PC-3 (cell line): Measurements from ENCODE around the gene C1orf116. TPM values are rescaled to one million over a fixed set of nuclear protein-coding genes. Genes with fewer than 3 reads are reported as not detected.

Source experiments
- ATAC-seq: fragments of 200-7000 bp; cut with Tn5 transposase; 2 replicates; pipeline ENCODE4 v1.9.1; 2020; ENCODE audit warnings: mild to moderate bottlenecking, moderate library complexity
- BruUV-seq: library from RNA; stranded (reverse); fragments of 400-500 nt; replicated peaks from 2 replicates; lab custom pipeline; 2021; lab: Mats Ljungman, UMichigan
- CTCF ChIA-PET: fragments of 300-600 bp; sonication (Branson Sonifier 250); formaldehyde crosslinking; loops from one replicate; lab custom pipeline; 2022; ENCODE audit warnings: antibody characterized with exemption; lab: Charles Lee
- POLR2A ChIA-PET: fragments of 300-600 bp; sonication (Branson Sonifier 250); formaldehyde crosslinking; loops from one replicate; lab custom pipeline; 2022; ENCODE audit warnings: antibody characterized with exemption; ENCODE audit not compliant: unreplicated experiment; lab: Charles Lee
- DNase-seq: peaks from one replicate; pipeline ENCODE4 v3.0.0-alpha.2; 2015
- H2AFZ ChIP-seq: fragments of 300-600 bp; sonication (generic); 2 replicates; pipeline ENCODE4 v1.6.0; 2016; ENCODE audit warnings: antibody characterized with exemption, low read length
- H3F3A ChIP-seq: fragments of 300-600 bp; sonication (generic); one replicate; pipeline ENCODE4 v1.6.0; 2017; ENCODE audit warnings: antibody characterized with exemption, low read length, control low read depth, mild to moderate bottlenecking; ENCODE audit not compliant: unreplicated experiment
- H3K27ac ChIP-seq: fragments of 300-600 bp; sonication (generic); 2 replicates; pipeline ENCODE4 v1.5.1; 2016; ENCODE audit warnings: mild to moderate bottlenecking, low read length
- H3K27me3 ChIP-seq: fragments of 300-600 bp; sonication (generic); 2 replicates; pipeline ENCODE4 v1.6.1; 2016; ENCODE audit warnings: low read length, mixed read lengths
- H3K36me3 ChIP-seq: fragments of 300-600 bp; sonication (generic); 2 replicates; pipeline ENCODE4 v1.6.1; 2016; ENCODE audit warnings: low read depth, mixed run types, low read length, mixed read lengths
- H3K4me1 ChIP-seq: fragments of 300-600 bp; sonication (generic); 2 replicates; pipeline ENCODE4 v1.5.1; 2016; ENCODE audit warnings: low read length; ENCODE audit not compliant: insufficient read depth
- H3K4me2 ChIP-seq: fragments of 300-600 bp; sonication (generic); 2 replicates; pipeline ENCODE4 v1.6.0; 2016; ENCODE audit warnings: low read length
- H3K4me3 ChIP-seq: fragments of 300-600 bp; sonication (generic); 2 replicates; pipeline ENCODE4 v1.5.1; 2016; ENCODE audit warnings: mild to moderate bottlenecking, low read length, mixed read lengths
- H3K79me2 ChIP-seq: fragments of 300-600 bp; sonication (generic); 2 replicates; pipeline ENCODE4 v1.6.1; 2017; ENCODE audit warnings: low read length, mixed read lengths
- H3K9ac ChIP-seq: fragments of 300-600 bp; sonication (generic); 2 replicates; pipeline ENCODE4 v1.6.0; 2016; ENCODE audit warnings: mild to moderate bottlenecking, low read length
- H3K9me2 ChIP-seq: fragments of 300-600 bp; sonication (generic); replicated peaks from 2 replicates; pipeline ENCODE4 v1.6.1; 2016; ENCODE audit warnings: mixed run types, low read length, mixed read lengths
- H3K9me3 ChIP-seq: fragments of 300-600 bp; sonication (generic); 2 replicates; pipeline ENCODE4 v1.6.1; 2016; ENCODE audit warnings: low read length, mixed read lengths
- H4K20me1 ChIP-seq: fragments of 300-600 bp; sonication (generic); 2 replicates; pipeline ENCODE4 v1.6.1; 2016; ENCODE audit warnings: low read length, mixed read lengths
- EZH2 ChIP-seq: fragments of 300-600 bp; sonication (generic); IDR thresholded peaks from one replicate; pipeline ENCODE4 v1.6.1; 2017; ENCODE audit warnings: antibody characterized with exemption, mild to moderate bottlenecking, low read length; ENCODE audit not compliant: unreplicated experiment
- EZH2phosphoT487 ChIP-seq: fragments of 300-600 bp; sonication (generic); IDR thresholded peaks from 2 replicates; pipeline ENCODE4 v1.6.1; 2018; ENCODE audit warnings: mild to moderate bottlenecking, antibody characterized with exemption, low read length, borderline replicate concordance
- intact Hi-C: fragments of 100-400 bp; cut with micrococcal nuclease; formaldehyde crosslinking; loops from 2 replicates; pipeline ENCODE4 v1.9.0; 2023
- total RNA-seq: library from RNA; depleted of rRNA; stranded (reverse); fragments of >200 nt; gene quantifications from 2 replicates; pipeline ENCODE4 v1.2.3, GENCODE V29; 2014
- TF ChIP-seq, protein P1 (sequence below): fragments of 300-600 bp; sonication (generic); conservative IDR thresholded peaks from 2 replicates; pipeline ENCODE4 v1.5.1; 2017; ENCODE audit warnings: antibody characterized with exemption, low read depth, mild to moderate bottlenecking, low read length

C1orf116 gene
- total RNA-seq, 1 experiment from 2014 or later: 34.9 TPM

DNA sequence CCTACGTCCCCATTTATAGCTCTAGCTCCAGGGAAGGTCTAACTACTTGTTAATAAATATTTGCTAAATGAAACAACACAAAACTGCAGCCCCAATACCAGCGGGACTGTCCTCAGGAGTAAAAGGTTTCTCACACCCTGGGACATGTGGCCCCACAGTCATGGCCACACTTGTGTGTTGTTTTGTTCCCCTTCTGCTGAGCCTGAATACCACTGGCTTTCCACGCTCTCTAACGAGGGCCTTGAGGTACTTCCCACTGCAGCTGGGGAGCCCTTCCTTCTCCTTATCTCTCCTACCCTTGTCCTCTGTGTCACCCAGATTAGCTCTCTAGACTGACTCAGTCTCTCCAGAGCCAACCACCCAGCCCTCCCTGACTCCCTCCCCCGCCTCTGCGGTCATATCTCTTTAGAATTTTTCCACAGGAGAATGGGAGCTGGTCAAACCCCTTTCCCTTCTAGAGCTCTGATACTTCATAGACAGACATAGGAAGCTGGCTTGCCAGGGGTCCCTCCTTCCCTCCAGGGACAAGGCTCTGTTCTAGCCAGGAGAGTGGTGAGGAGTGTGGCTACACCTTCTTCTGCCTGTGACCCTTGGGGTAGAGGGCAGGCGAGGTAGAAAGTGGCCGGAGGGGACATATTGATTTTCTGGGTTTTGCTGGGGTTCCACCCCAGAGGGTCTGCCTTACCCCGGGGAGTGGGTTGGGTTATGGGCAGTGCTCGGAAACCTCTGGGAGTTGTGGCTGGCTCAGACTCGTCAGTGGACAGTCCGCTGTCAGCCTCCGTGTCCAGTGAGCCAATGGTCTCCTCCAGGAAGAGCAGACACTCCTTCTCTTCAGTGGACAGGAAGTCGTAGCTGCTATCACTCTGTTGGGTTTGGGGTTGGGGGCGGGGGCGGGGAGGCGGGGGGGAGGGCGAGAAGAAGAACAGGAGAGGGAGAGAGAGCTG, 8.1 kb downstream of the C1orf116 start:
- Histone ChIP-seq H2AFZ (no peak overlapping the region), H3K4me2 (0 out of 2 replicates have a peak overlapping the region, but pooled peaks have one; percentile 2), H3K27ac (peak overlapping the region; percentile 95), H3K4me1 (peaks cover 98% of the 10 kb centered on the region), H3F3A (peaks cover 36% of the 10 kb centered on the region), H4K20me1 (no peaks in the 10 kb centered on the region), H3K36me3 (peaks cover 40% of the 10 kb centered on the region), H3K27me3 (no peaks in the 10 kb centered on the region), H3K9me3 (no peaks in the 10 kb centered on the region), H3K4me3 (no peak overlapping the region), H3K9ac (peak overlapping the region; percentile 86), H3K79me2 (peaks cover 65% of the 10 kb centered on the region), H3K9me2 (no peaks in the 10 kb centered on the region)
- BruUV-seq: no TSS peak
- intact Hi-C loops: loop anchor here (1.0 to 10.0 kb wide), 3 partner anchors 19 to 298 kb away; partner anchors contain the start of gene CD55
- TF ChIP-seq EZH2phosphoT487: no peak
- TF ChIP-seq, protein P1, sequence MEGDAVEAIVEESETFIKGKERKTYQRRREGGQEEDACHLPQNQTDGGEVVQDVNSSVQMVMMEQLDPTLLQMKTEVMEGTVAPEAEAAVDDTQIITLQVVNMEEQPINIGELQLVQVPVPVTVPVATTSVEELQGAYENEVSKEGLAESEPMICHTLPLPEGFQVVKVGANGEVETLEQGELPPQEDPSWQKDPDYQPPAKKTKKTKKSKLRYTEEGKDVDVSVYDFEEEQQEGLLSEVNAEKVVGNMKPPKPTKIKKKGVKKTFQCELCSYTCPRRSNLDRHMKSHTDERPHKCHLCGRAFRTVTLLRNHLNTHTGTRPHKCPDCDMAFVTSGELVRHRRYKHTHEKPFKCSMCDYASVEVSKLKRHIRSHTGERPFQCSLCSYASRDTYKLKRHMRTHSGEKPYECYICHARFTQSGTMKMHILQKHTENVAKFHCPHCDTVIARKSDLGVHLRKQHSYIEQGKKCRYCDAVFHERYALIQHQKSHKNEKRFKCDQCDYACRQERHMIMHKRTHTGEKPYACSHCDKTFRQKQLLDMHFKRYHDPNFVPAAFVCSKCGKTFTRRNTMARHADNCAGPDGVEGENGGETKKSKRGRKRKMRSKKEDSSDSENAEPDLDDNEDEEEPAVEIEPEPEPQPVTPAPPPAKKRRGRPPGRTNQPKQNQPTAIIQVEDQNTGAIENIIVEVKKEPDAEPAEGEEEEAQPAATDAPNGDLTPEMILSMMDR: no peak
- no peak for TF ChIP-seq EZH2
- ATAC-seq: no peak
- ChIA-PET POLR2A (interaction anchor here (0.5 to 2.1 kb wide), 6 partner anchors 18 to 310 kb away, joined by 3 to 12 read pairs (median 4); partner anchors contain the start of gene PFKFB2), CTCF (interaction anchor here (1.1 to 2.2 kb wide), 3 partner anchors 18 to 42 kb away, joined by 4 to 9 read pairs (median 7); partner anchors contain the start of gene PFKFB2)
- no peak for DNase-seq

DNA sequence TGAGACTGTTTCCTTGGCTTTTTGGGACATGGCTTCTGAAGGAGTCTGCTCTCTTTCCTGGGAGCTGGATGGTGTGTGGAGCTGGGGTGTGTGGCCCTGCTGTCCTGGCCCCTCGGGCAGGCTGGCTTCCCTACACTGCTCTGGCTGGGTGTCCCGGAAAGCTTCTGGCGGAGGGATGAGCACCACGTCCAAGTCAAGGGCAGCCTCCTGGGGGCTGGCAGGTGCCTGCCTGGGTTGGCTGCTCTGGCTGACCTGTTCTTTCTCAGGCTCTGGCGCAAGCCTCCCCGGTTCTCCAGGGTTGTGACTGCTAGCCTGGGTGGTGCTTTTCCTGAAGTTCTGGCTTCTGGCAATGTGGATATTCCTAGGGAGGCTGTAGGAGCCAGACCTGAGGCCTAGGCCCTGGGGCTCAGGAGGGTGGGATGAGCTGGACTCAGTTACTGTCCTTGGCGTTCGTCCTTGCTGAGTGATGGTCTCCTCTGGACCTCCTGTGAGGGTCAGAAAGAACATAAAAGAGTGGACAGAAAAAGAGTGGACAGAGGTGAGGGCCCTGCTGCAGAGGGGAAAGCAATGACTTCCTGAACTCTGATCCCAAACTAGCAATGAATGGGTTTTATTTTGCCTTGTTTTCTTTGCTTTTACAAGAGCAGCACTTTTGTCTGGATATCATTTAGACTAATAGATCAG, 9.4 kb downstream of the C1orf116 start:
- Histone ChIP-seq H2AFZ (no peak overlapping the region), H3K9me2 (no peaks in the 10 kb centered on the region), H3K4me3 (no peak overlapping the region), H3K79me2 (peaks cover 56% of the 10 kb centered on the region), H3K4me2 (no peak overlapping the region), H3K36me3 (peaks cover 40% of the 10 kb centered on the region), H3K9ac (peak overlapping the region; percentile 86), H3K27ac (peak overlapping the region; percentile 95), H3F3A (peaks cover 37% of the 10 kb centered on the region), H3K4me1 (peaks cover 98% of the 10 kb centered on the region), H4K20me1 (no peaks in the 10 kb centered on the region), H3K27me3 (no peaks in the 10 kb centered on the region), H3K9me3 (no peaks in the 10 kb centered on the region)
- BruUV-seq: no TSS peak
- POLR2A ChIA-PET: interaction anchor here (0.6 to 5.8 kb wide), 3 partner anchors 9 to 110 kb away, joined by 3 to 97 read pairs (median 52); partner anchors contain the start of gene C1orf116
- intact Hi-C loops: loop anchor here (10.0 kb wide), 1 partner anchor 282 kb away; no protein-coding TSS in a partner anchor
- no peak for TF ChIP-seq EZH2phosphoT487
- TF ChIP-seq, protein P1: no peak
- TF ChIP-seq EZH2: no peak
- no peak for ATAC-seq
- CTCF ChIA-PET: interaction anchor here (0.9 kb wide), 1 partner anchor 30 kb away, joined by 3 read pairs; the partner anchor contains the start of gene PFKFB2
- DNase-seq: no peak
